CD14-positive monocyte (primary cell): ENCODE results near the gene NTN3. TPM values are rescaled to one million over a fixed set of nuclear protein-coding genes. Genes with fewer than 3 reads are reported as not detected.
"Not testable (repeated sequence)": the region's sequence is repeated elsewhere in the genome, so short reads cannot be mapped to it uniquely, and the experiment has no call there.

Experiments
- DNase-seq, 3 donors: peaks; one replicate each; pipeline ENCODE4 v3.0.0-alpha.2; 2011 to 2022
- H2AFZ ChIP-seq: 2 replicates; pipeline ENCODE4 v1.6.0; 2012; ENCODE audit warnings: mild to moderate bottlenecking, low read depth, low read length, inconsistent platforms; ENCODE audit not compliant: insufficient read depth, poor library complexity, severe bottlenecking
- H3K27ac ChIP-seq, 2 donors: 1 replicate in 1 of 2; 2 replicates in 1 of 2; pipeline ENCODE4 v1.5.1; 2012 to 2013; ENCODE audit warnings: low read length in 2 of 2, control low read depth in 1 of 2, inconsistent platforms in 1 of 2, low read depth in 1 of 2, mild to moderate bottlenecking in 1 of 2
- H3K27me3 ChIP-seq, 2 donors: one replicate each; pipeline versions ENCODE4 v1.6.0 to v1.6.1; 2011 to 2013; ENCODE audit warnings: low read length in 2 of 2; ENCODE audit not compliant: control insufficient read depth in 2 of 2, insufficient read depth in 2 of 2
- H3K36me3 ChIP-seq, 2 donors: replicated peaks in 1 of 2; 1 replicate in 1 of 2; 2 replicates in 1 of 2; pipeline versions ENCODE4 v1.5.1 to v1.6.1; 2012 to 2013; ENCODE audit warnings: low read length in 2 of 2, control low read depth in 1 of 2, inconsistent platforms in 1 of 2, mild to moderate bottlenecking in 1 of 2; ENCODE audit not compliant: insufficient read depth in 2 of 2, control insufficient read depth in 1 of 2
- H3K4me1 ChIP-seq, 2 donors: 1 replicate in 1 of 2; 2 replicates in 1 of 2; pipeline versions ENCODE4 v1.5.1 to v1.6.1; 2012 to 2013; ENCODE audit warnings: low read length in 2 of 2, control low read depth in 1 of 2, inconsistent platforms in 1 of 2, mild to moderate bottlenecking in 1 of 2, moderate library complexity in 1 of 2; ENCODE audit not compliant: insufficient read depth in 2 of 2, control insufficient read depth in 1 of 2
- H3K4me2 ChIP-seq: replicated peaks from 2 replicates; pipeline ENCODE3; 2012; ENCODE audit warnings: low read length, moderate library complexity, mild to moderate bottlenecking; ENCODE audit not compliant: poor library complexity, severe bottlenecking; ENCODE audit errors: extremely low read depth
- H3K4me3 ChIP-seq, 3 experiments: fragments of 200-600 bp in 1 of 3; sonication (generic) in 1 of 3; replicated peaks in 1 of 3; 1 replicate in 2 of 3; 2 replicates in 1 of 3; pipeline ENCODE4 v1.5.1; 2011 to 2013; ENCODE audit warnings: low read length in 3 of 3, mild to moderate bottlenecking in 3 of 3, control low read depth in 2 of 3, low read depth in 2 of 3, inconsistent platforms in 1 of 3, moderate library complexity in 1 of 3
- H3K79me2 ChIP-seq: 2 replicates; pipeline ENCODE4 v1.6.0; 2012; ENCODE audit warnings: mild to moderate bottlenecking, control low read depth, inconsistent platforms, low read length, moderate library complexity; ENCODE audit not compliant: insufficient read depth
- H3K9ac ChIP-seq: 2 replicates; pipeline ENCODE4 v1.6.0; 2017; ENCODE audit warnings: low read length, mild to moderate bottlenecking; ENCODE audit not compliant: insufficient read depth, poor library complexity, severe bottlenecking
- H3K9me3 ChIP-seq, 2 donors: replicated peaks in 1 of 2; 1 replicate in 1 of 2; 2 replicates in 1 of 2; pipeline versions ENCODE4 v1.5.1 to v1.6.1; 2012 to 2013; ENCODE audit warnings: low read length in 2 of 2, control low read depth in 1 of 2; ENCODE audit not compliant: control insufficient read depth in 1 of 2, insufficient read depth in 1 of 2
- H4K20me1 ChIP-seq: 2 replicates; pipeline ENCODE4 v1.6.0; 2012; ENCODE audit warnings: mild to moderate bottlenecking, low read length, control low read depth, moderate library complexity; ENCODE audit not compliant: insufficient read depth
- H3K27ac Mint-ChIP-seq, 7 donors: one replicate each; pipeline ENCODE4 v1.8.0; 2020; ENCODE audit warnings: mild to moderate bottlenecking in 7 of 7, mixed read lengths in 7 of 7, moderate library complexity in 6 of 7, inconsistent platforms in 2 of 7
- H3K27me3 Mint-ChIP-seq, 3 donors: one replicate each; pipeline ENCODE4 v1.8.0; 2021 to 2022; ENCODE audit warnings: low read depth in 3 of 3, mild to moderate bottlenecking in 3 of 3, mixed read lengths in 3 of 3, moderate library complexity in 3 of 3, inconsistent platforms in 1 of 3
- H3K36me3 Mint-ChIP-seq, 2 donors: one replicate each; pipeline ENCODE4 v1.8.0; 2020; ENCODE audit warnings: mixed read lengths in 2 of 2, inconsistent platforms in 1 of 2, mild to moderate bottlenecking in 1 of 2
- H3K4me1 Mint-ChIP-seq: one replicate; pipeline ENCODE4 v1.8.0; 2020; ENCODE audit warnings: mild to moderate bottlenecking, mixed read lengths
- H3K4me3 Mint-ChIP-seq, 2 donors: one replicate each; pipeline ENCODE4 v1.8.0; 2020; ENCODE audit warnings: mild to moderate bottlenecking in 2 of 2, mixed read lengths in 2 of 2, moderate library complexity in 1 of 2
- H3K9me3 Mint-ChIP-seq, 7 donors: one replicate each; pipeline ENCODE4 v1.8.0; 2020 to 2022; ENCODE audit warnings: mixed read lengths in 7 of 7, mild to moderate bottlenecking in 6 of 7, moderate library complexity in 6 of 7, inconsistent platforms in 2 of 7
- CTCF ChIP-seq: fragments of 200-600 bp; IDR thresholded peaks from one replicate; pipeline ENCODE4 v1.8.0; 2022; ENCODE audit warnings: antibody characterized with exemption, mild to moderate bottlenecking
- WGBS: methylation state at CpG from one replicate; pipeline ENCODE4 v1.1.5; 2013; ENCODE audit warnings: missing lambda C conversion rate; ENCODE audit not compliant: insufficient coverage; 5-methylcytosine and 5-hydroxymethylcytosine counted together
- intact Hi-C, 2 donors: fragments of 100-400 bp; cut with micrococcal nuclease; formaldehyde crosslinking; loops; one replicate each; pipeline versions ENCODE4 v1.15.0 to v1.15.1; 2023
- polyA plus RNA-seq, 3 donors: library from polyadenylated mRNA; depleted of rRNA in 1 of 3; unstranded in 2 of 3; stranded (reverse) in 1 of 3; fragments of 300-500 nt in 2 of 3; fragments of >200 nt in 1 of 3; fragmentation: Illumina TruSeq in 2 of 3; gene quantifications; 1 replicate in 2 of 3; 2 replicates in 1 of 3; pipeline ENCODE4 v1.2.3, GENCODE V29; 2012 to 2021

NTN3 gene
- polyA plus RNA-seq, 3 donors: not detected

DNA sequence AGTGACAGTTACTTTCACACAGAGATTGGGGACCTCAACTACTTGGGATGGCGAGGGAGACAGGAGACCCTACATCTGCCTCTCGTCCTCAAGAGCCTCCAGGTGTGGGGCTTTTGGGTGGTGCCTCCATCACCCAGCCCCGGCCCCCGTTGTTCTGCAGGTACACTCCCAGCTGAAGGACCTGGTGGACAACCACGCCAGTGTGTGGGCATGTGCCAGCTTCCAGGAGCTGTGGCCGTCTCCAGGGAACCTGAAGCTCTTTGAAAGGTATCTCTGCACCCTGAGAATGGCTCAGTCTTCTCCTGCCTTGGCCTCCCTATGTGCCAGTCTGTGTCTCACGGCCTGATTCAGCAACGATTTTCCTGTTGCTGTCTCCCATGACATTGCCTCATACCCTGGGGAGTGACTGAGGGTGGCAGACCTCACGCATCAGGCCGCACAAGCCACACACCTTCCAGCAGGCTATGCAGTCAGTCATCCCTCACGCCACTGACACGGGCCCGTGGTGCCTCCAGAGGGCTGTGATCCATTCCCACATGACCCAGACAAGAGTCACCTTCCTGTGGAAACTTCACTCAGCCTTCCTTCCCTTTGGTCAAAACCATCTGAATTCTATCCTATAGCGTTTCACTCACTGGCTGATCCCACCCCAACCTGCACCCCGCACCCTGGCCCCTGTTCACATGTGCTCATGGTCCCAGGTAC lies 38.1 kb upstream of the NTN3 start:
- peaks cover 23% of the 10 kb centered on the region for H3K4me1 Mint-ChIP-seq
- H3K4me3 Mint-ChIP-seq: no peak overlapping the region
- peak overlapping the region in 1 of 7 donors; percentile 30 for H3K27ac Mint-ChIP-seq
- Histone ChIP-seq H3K79me2 (peaks cover 52% of the 10 kb centered on the region), H3K9me3 (no peaks in the 10 kb centered on the region), H3K4me2 (no peak overlapping the region), H4K20me1 (no peaks in the 10 kb centered on the region), H3K4me3 (no peak overlapping the region), H3K4me1 (peaks cover 20 to 28% of the 10 kb centered on the region in 2 donors), H3K9ac (no peak overlapping the region), H3K27ac (peak overlapping the region in 1 of 2 donors; percentile 27), H2AFZ (no peak overlapping the region), H3K27me3 (no peaks in the 10 kb centered on the region), H3K36me3 (peaks cover 18 to 38% of the 10 kb centered on the region in 2 donors)
- WGBS: 88% methylated on average over 12 of the region's 15 CpGs
- no peaks in the 10 kb centered on the region for H3K27me3 Mint-ChIP-seq
- no peak for TF ChIP-seq CTCF
- H3K9me3 Mint-ChIP-seq: no peaks in the 10 kb centered on the region
- intact Hi-C loops: loop anchor here in 1 of 2 donors (10.0 kb wide), 1 partner anchor 72 kb away; no protein-coding TSS in a partner anchor
- H3K36me3 Mint-ChIP-seq: peaks cover 33 to 47% of the 10 kb centered on the region in 2 donors
- DNase-seq: no peak

DNA sequence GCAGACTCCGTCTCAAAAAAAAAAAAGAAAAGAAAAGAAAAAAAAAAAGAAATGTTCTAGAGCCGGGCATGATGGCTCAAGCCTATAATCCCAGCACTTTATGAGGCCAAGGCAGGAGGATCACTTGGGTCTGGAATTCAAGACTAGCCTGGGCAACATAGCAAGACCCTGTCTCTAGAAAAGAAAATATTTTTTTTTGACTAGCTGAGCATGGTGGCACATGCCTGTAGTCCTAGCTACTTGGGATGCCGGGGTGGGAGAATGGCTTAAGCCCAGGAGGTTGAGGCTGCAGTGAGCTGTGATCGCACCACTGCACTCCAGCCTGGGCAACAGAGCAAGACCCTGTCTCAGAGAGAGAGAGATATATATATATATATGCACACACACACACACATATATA lies 35.9 kb upstream of the NTN3 start:
- intact Hi-C loops: loop anchor here in 1 of 2 donors (10.0 kb wide), 1 partner anchor 70 kb away; no protein-coding TSS in a partner anchor
- H3K4me2 ChIP-seq, H3K9me3 ChIP-seq, DNase-seq, H2AFZ ChIP-seq, H3K4me3 ChIP-seq, H4K20me1 ChIP-seq, H3K27ac Mint-ChIP-seq, H3K27ac ChIP-seq, H3K27me3 Mint-ChIP-seq, H3K9me3 Mint-ChIP-seq, H3K9ac ChIP-seq, H3K4me3 Mint-ChIP-seq, H3K27me3 ChIP-seq: not testable (repeated sequence)
- peaks cover 34 to 61% of the 10 kb centered on the region in 2 donors for H3K36me3 ChIP-seq
- H3K79me2 ChIP-seq: peaks cover 44% of the 10 kb centered on the region
- H3K4me1 ChIP-seq: peaks cover 7 to 10% of the 10 kb centered on the region in 2 donors
- no CpG with 5 or more reads among the region's 4 CpGs for WGBS
- Mint-ChIP-seq H3K4me1 (peaks cover 10% of the 10 kb centered on the region), H3K36me3 (peaks cover 53 to 70% of the 10 kb centered on the region in 2 donors)
